H9 (cell line): ENCODE data around the gene CLBA1. TPM values are rescaled to one million over a fixed set of nuclear protein-coding genes. Genes with fewer than 3 reads are reported as not detected.

Experiments
- DNase-seq: peaks from one replicate; pipeline ENCODE4 v3.0.0-alpha.2; 2017
- H2AFZ ChIP-seq: one replicate; pipeline ENCODE4 v1.6.1; 2013; ENCODE audit warnings: mild to moderate bottlenecking, low read length, control low read depth, moderate library complexity
- H2AK5ac ChIP-seq: 2 replicates; pipeline ENCODE4 v1.6.1; 2013; ENCODE audit warnings: low read length, control low read depth, mixed read lengths; ENCODE audit not compliant: insufficient read length
- H2BK120ac ChIP-seq: one replicate; pipeline ENCODE4 v1.6.1; 2013; ENCODE audit warnings: low read depth, mild to moderate bottlenecking, low read length, control low read depth, inconsistent platforms; ENCODE audit not compliant: poor library complexity, severe bottlenecking
- H2BK12ac ChIP-seq: 2 replicates; pipeline ENCODE4 v1.6.1; 2013; ENCODE audit warnings: low read length, control low read depth, mixed read lengths, low read depth; ENCODE audit not compliant: insufficient read length
- H2BK15ac ChIP-seq: 2 replicates; pipeline ENCODE4 v1.6.1; 2013; ENCODE audit warnings: low read depth, low read length, control low read depth
- H2BK20ac ChIP-seq: one replicate; pipeline ENCODE4 v1.6.1; 2013; ENCODE audit warnings: low read depth, mild to moderate bottlenecking, low read length, control low read depth, inconsistent platforms; ENCODE audit not compliant: poor library complexity, severe bottlenecking
- H2BK5ac ChIP-seq: 2 replicates; pipeline ENCODE4 v1.6.1; 2013; ENCODE audit warnings: low read length, control low read depth, mixed read lengths; ENCODE audit not compliant: insufficient read length
- H3K14ac ChIP-seq: 2 replicates; pipeline ENCODE4 v1.6.1; 2013; ENCODE audit warnings: low read length, control low read depth; ENCODE audit not compliant: insufficient read depth
- H3K18ac ChIP-seq: 2 replicates; pipeline ENCODE4 v1.6.1; 2013; ENCODE audit warnings: low read depth, mild to moderate bottlenecking, mixed read lengths, low read length, control low read depth; ENCODE audit not compliant: insufficient read length
- H3K23ac ChIP-seq: 2 replicates; pipeline ENCODE4 v1.6.1; 2013; ENCODE audit warnings: low read length, control low read depth, mixed read lengths, low read depth; ENCODE audit not compliant: insufficient read length
- H3K23me2 ChIP-seq: 2 replicates; pipeline ENCODE4 v1.6.1; 2013; ENCODE audit warnings: low read depth, mild to moderate bottlenecking, mixed read lengths, low read length, control low read depth; ENCODE audit not compliant: insufficient read length, poor library complexity, severe bottlenecking
- H3K27ac ChIP-seq: 2 replicates; pipeline ENCODE4 v1.5.1; 2013; ENCODE audit warnings: low read length, control low read depth, mixed read lengths, low read depth; ENCODE audit not compliant: insufficient read length
- H3K27me3 ChIP-seq: 2 replicates; pipeline ENCODE4 v1.6.1; 2013; ENCODE audit warnings: low read length, control low read depth, inconsistent platforms; ENCODE audit not compliant: insufficient read depth
- H3K4ac ChIP-seq: 2 replicates; pipeline ENCODE4 v1.6.1; 2013; ENCODE audit warnings: low read depth, mild to moderate bottlenecking, control low read depth, inconsistent platforms, low read length, moderate library complexity
- H3K4me1 ChIP-seq: 2 replicates; pipeline ENCODE4 v1.6.1; 2013; ENCODE audit warnings: low read length, control low read depth, inconsistent platforms; ENCODE audit not compliant: insufficient read depth
- H3K4me2 ChIP-seq: 2 replicates; pipeline ENCODE4 v1.6.1; 2013; ENCODE audit warnings: low read length, control low read depth, mixed read lengths; ENCODE audit not compliant: insufficient read length, insufficient read depth
- H3K56ac ChIP-seq: 2 replicates; pipeline ENCODE4 v1.6.1; 2013; ENCODE audit warnings: low read depth, mild to moderate bottlenecking, mixed read lengths, low read length, control low read depth; ENCODE audit not compliant: insufficient read length
- H3K79me1 ChIP-seq: 2 replicates; pipeline ENCODE4 v1.6.1; 2013; ENCODE audit warnings: low read depth, mild to moderate bottlenecking, moderate library complexity, low read length, control low read depth, inconsistent platforms; ENCODE audit not compliant: insufficient read depth, poor library complexity, severe bottlenecking
- H3K79me2 ChIP-seq: 2 replicates; pipeline ENCODE4 v1.6.1; 2013; ENCODE audit warnings: low read length, control low read depth, inconsistent platforms; ENCODE audit not compliant: insufficient read depth
- H3K9ac ChIP-seq: 2 replicates; pipeline ENCODE4 v1.6.1; 2013; ENCODE audit warnings: low read length, control low read depth, mixed read lengths; ENCODE audit not compliant: insufficient read length; ENCODE audit errors: extremely low read depth
- H3K9me3 ChIP-seq: one replicate; pipeline ENCODE4 v1.6.1; 2013; ENCODE audit warnings: low read depth, low read length, inconsistent platforms; ENCODE audit not compliant: control insufficient read depth
- H3T11ph ChIP-seq: one replicate; pipeline ENCODE4 v1.6.1; 2013; ENCODE audit warnings: mild to moderate bottlenecking, low read length, control low read depth, inconsistent platforms
- H4K20me1 ChIP-seq: one replicate; pipeline ENCODE4 v1.6.1; 2013; ENCODE audit not compliant: control insufficient read depth, insufficient read length, insufficient read depth
- H4K5ac ChIP-seq: 2 replicates; pipeline ENCODE4 v1.6.1; 2013; ENCODE audit warnings: low read depth, mild to moderate bottlenecking, mixed read lengths, low read length, control low read depth; ENCODE audit not compliant: insufficient read length
- H4K8ac ChIP-seq: replicated peaks from 2 replicates; pipeline ENCODE4 v1.6.1; 2013; ENCODE audit warnings: low read length, control low read depth, mixed read lengths, low read depth; ENCODE audit not compliant: insufficient read length
- H4K91ac ChIP-seq: 2 replicates; pipeline ENCODE4 v1.6.1; 2013; ENCODE audit warnings: low read depth, mild to moderate bottlenecking, moderate library complexity, mixed read lengths, low read length, control low read depth; ENCODE audit not compliant: insufficient read length
- H3K27ac Mint-ChIP-seq, 3 experiments: 2 replicates in 2 of 3; 3 replicates in 1 of 3; pipeline ENCODE4 v1.8.0; 2020 to 2021; ENCODE audit warnings: mixed read lengths in 3 of 3, mild to moderate bottlenecking in 1 of 3, moderate library complexity in 1 of 3
- H3K27me3 Mint-ChIP-seq: 2 replicates; pipeline ENCODE4 v1.8.0; 2021; ENCODE audit warnings: low read depth, mild to moderate bottlenecking, moderate library complexity, mixed read lengths
- H3K36me3 Mint-ChIP-seq, 3 experiments: 2 replicates in 2 of 3; 3 replicates in 1 of 3; pipeline ENCODE4 v1.8.0; 2020 to 2021; ENCODE audit warnings: low read depth in 3 of 3, mixed read lengths in 3 of 3; ENCODE audit not compliant: insufficient read depth in 1 of 3
- H3K4me1 Mint-ChIP-seq, 2 experiments: 2 replicates each; pipeline ENCODE4 v1.8.0; 2020; ENCODE audit warnings: mixed read lengths in 2 of 2
- H3K4me3 Mint-ChIP-seq, 2 experiments: 2 replicates in 1 of 2; 3 replicates in 1 of 2; pipeline ENCODE4 v1.8.0; 2020 to 2021; ENCODE audit warnings: mild to moderate bottlenecking in 2 of 2, mixed read lengths in 2 of 2, moderate library complexity in 1 of 2
- H3K9me3 Mint-ChIP-seq, 2 experiments: 2 replicates in 1 of 2; 3 replicates in 1 of 2; pipeline ENCODE4 v1.8.0; 2020; ENCODE audit warnings: mild to moderate bottlenecking in 2 of 2, mixed read lengths in 2 of 2, moderate library complexity in 1 of 2
- CTCF ChIP-seq: fragments of 200-600 bp; sonication (generic); conservative IDR thresholded peaks from 3 replicates; pipeline ENCODE4 v1.8.0; 2021; ENCODE audit warnings: antibody characterized with exemption, mild to moderate bottlenecking
- WGBS: extraction: QIAGEN DNeasy Blood & Tissue Kit; methylation state at CpG from one replicate; pipeline ENCODE4 v1.1.7; 2013; ENCODE audit warnings: missing lambda C conversion rate, low lambda C conversion rate, mixed read lengths; ENCODE audit not compliant: insufficient read length; ENCODE audit errors: extremely low coverage; 5-methylcytosine and 5-hydroxymethylcytosine counted together
- total RNA-seq: library from RNA; stranded (reverse); gene quantifications from 2 replicates; pipeline ENCODE4 v1.2.1, GENCODE V29; 2021

Gene CLBA1
- total RNA-seq, 1 experiment from 2014 or later = 2.4 TPM

GRCh38 chr14:105006831-105007592 lies 21.4 kb downstream of the CLBA1 start:
- TF ChIP-seq CTCF = no peak
- Histone ChIP-seq H2BK20ac (no peak overlapping the region), H2BK120ac (no peak overlapping the region), H3K9me3 (no peaks in the 10 kb centered on the region), H4K20me1 (no peaks in the 10 kb centered on the region), H3K4me1 (no peaks in the 10 kb centered on the region), H2BK5ac (no peak overlapping the region), H3K79me2 (peaks cover 4% of the 10 kb centered on the region; the same call in 1 of the 2 replicates), H3K18ac (no peak overlapping the region), H3K27me3 (no peaks in the 10 kb centered on the region), H2BK15ac (no peak overlapping the region), H4K91ac (no peak overlapping the region), H3K79me1 (peaks cover 6% of the 10 kb centered on the region), H2BK12ac (no peak overlapping the region), H4K5ac (no peak overlapping the region), H3K14ac (no peak overlapping the region), H2AFZ (no peak overlapping the region), H2AK5ac (no peak overlapping the region), H3K4me2 (no peak overlapping the region), H3K27ac (no peak overlapping the region), H3K23ac (no peak overlapping the region), H4K8ac (no peak overlapping the region), H3T11ph (no peak overlapping the region), H3K56ac (no peak overlapping the region), H3K4ac (no peak overlapping the region), H3K23me2 (no peaks in the 10 kb centered on the region), H3K9ac (no peak overlapping the region)
- Mint-ChIP-seq H3K27ac (peak overlapping the region; percentile 67 to 90 (median 79); a peak in 3 of 7 replicates), H3K36me3 (peaks cover 17 to 46% (median 36%) of the 10 kb centered on the region in 3 experiments; a peak in 6 of 7 replicates), H3K27me3 (no peaks in the 10 kb centered on the region), H3K4me3 (no peak overlapping the region), H3K9me3 (no peaks in the 10 kb centered on the region), H3K4me1 (0 out of 4 replicates have a peak, but pooled peaks cover 0 to 2% of the 10 kb centered on the region in 2 experiments)
- no peak for DNase-seq
- WGBS = no CpG with 5 or more reads among the region's 21 CpGs
